ENCODE results near the gene KANK3.
A peak's percentile ranks its signal among the peaks of the same experiment; 100 is the strongest.
"Not testable (repeated sequence)": the region's sequence is repeated elsewhere in the genome, so short reads cannot be mapped to it uniquely, and the experiment has no call there.

Gene KANK3

DNA sequence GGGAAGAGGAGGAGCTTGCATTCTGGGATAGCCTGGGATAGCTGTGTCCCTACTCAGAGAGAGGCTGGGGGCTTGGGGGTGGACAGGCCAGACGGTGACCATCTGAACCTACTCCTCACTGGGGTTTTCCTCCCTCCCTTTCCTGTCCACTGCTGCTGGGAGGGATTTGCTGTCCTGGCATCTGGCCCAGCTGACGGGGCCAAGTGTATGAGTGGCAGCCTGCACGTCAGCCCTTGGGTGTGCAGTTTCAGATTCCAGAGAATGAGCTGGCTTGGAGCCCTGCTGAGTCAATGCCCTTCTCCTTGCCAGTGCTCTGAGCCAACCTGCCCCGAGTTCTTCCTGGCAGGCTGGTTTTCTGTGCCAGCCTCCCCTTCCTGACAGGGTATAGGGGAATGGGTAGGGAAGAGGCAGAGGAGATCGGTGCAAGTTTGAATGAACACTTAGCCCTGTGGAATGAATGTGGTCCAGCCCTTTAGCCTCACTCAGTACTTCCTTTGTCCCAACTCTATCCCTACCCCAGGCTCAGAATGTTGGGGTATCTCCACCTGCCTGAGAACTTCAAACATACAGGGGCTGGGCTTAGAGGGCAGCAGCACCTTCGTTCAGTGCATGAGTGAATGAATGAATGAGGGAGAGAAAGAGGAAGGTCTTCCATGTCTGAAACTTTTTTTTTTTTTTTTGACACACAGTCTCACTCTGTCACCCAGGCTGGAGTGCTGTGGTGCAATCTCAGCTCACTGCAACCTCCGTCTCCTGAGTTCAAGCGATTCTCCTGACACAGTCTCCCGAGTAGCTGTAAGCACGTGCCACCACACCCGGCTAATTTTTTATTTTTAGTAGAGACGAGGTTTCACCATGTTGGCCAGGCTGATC is 19.1 kb upstream of the KANK3 start:
- 33% methylated on average over 5 of the region's 12 CpGs for WGBS (ENCODE audit: insufficient coverage)
- H3K27ac ChIP-seq (ENCODE audit: insufficient read depth in 1 of 2, low read depth in 1 of 2, low read length in 2 of 2, poor library complexity in 1 of 2, severe bottlenecking in 2 of 2) = no peak overlapping the region
- peaks cover 0 to 25% (median 17%) of the 10 kb centered on the region in 4 experiments for H3K4me1 ChIP-seq (ENCODE audit: control extremely low read depth in 1 of 4, control insufficient read depth in 4 of 4, insufficient read depth in 4 of 4, low read length in 3 of 4)
- no peak overlapping the region for H3K4me3 ChIP-seq (ENCODE audit: control insufficient read depth in 1 of 7, extremely low read depth in 1 of 7, insufficient read depth in 4 of 7, low read depth in 2 of 7, low read length in 6 of 7)
- H3K36me3 ChIP-seq (ENCODE audit: control insufficient read depth in 4 of 4, insufficient read depth in 4 of 4, low read length in 3 of 4) = no peaks in the 10 kb centered on the region
- peaks cover 0 to 50% (median 14%) of the 10 kb centered on the region in 5 experiments for H3K27me3 ChIP-seq (replicated peaks in 2 of 5; ENCODE audit: control insufficient read depth in 4 of 5, insufficient read depth in 5 of 5, low read length in 4 of 5)
- ChIA-PET CTCF (interaction anchor here (0.6 to 3.4 kb wide), 5 partner anchors 7 to 1603 kb away, joined by 3 to 21 read pairs (median 5); no protein-coding TSS in a partner anchor), POLR2A (no interaction called here)
- no peaks in the 10 kb centered on the region for H3K9me3 ChIP-seq (ENCODE audit: control extremely low read depth in 1 of 5, control insufficient read depth in 4 of 5, insufficient read depth in 2 of 5, low read depth in 1 of 5, low read length in 4 of 5)
- peak; percentile 39 to 54 (median 54) for DNase-seq

DNA sequence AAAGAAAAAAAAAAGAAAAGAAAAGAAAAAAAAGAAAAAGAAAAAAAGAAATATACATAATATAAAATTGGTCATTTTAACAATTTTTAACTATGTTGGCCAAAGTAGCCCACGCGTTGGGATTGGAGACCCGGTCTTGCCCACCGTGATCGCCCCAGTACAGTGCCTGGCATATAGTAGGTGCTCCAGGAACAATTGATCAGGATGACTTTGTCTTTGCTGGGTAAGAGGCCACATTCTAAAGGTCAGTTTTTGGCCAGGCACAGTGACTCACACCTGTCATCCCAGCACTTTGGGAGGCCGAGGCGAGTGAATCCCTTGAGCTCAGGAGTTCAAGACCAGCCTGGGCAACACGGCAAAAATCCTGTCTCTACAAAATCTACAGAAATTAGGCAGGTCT is 17.1 kb upstream of the KANK3 start:
- no peak for DNase-seq
- peaks cover 0 to 32% (median 9%) of the 10 kb centered on the region in 5 experiments for H3K27me3 ChIP-seq (replicated peaks in 2 of 5; ENCODE audit: control insufficient read depth in 4 of 5, insufficient read depth in 5 of 5, low read length in 4 of 5)
- H3K36me3 ChIP-seq (ENCODE audit: control insufficient read depth in 4 of 4, insufficient read depth in 4 of 4, low read length in 3 of 4) = no peaks in the 10 kb centered on the region
- H3K4me3 ChIP-seq (ENCODE audit: control insufficient read depth in 1 of 7, extremely low read depth in 1 of 7, insufficient read depth in 4 of 7, low read depth in 2 of 7, low read length in 6 of 7) = no peak overlapping the region
- no peaks in the 10 kb centered on the region for H3K9me3 ChIP-seq (ENCODE audit: control extremely low read depth in 1 of 5, control insufficient read depth in 4 of 5, insufficient read depth in 2 of 5, low read depth in 1 of 5, low read length in 4 of 5)
- H3K27ac ChIP-seq (ENCODE audit: insufficient read depth in 1 of 2, low read depth in 1 of 2, low read length in 2 of 2, poor library complexity in 1 of 2, severe bottlenecking in 2 of 2) = no peak overlapping the region
- CTCF ChIA-PET = interaction anchor here (1.0 to 1.3 kb wide), 2 partner anchors 16 to 26 kb away, joined by 3 read pairs; no protein-coding TSS in a partner anchor
- 89% methylated on average over 8 of the region's 8 CpGs for WGBS (ENCODE audit: insufficient coverage)
- H3K4me1 ChIP-seq (ENCODE audit: control extremely low read depth in 1 of 4, control insufficient read depth in 4 of 4, insufficient read depth in 4 of 4, low read length in 3 of 4) = peaks cover 0 to 24% (median 15%) of the 10 kb centered on the region in 4 experiments
- POLR2A ChIA-PET = no interaction called here

- WGBS (ENCODE audit: insufficient coverage) = 96% methylated on average over 6 of the region's 6 CpGs
- POLR2A ChIA-PET = no interaction called here
Measured at GRCh38 chr19:8358948-8359347, 15.9 kb upstream of the KANK3 start.

GRCh38 chr19:8357007-8357521 is 14.0 kb upstream of the KANK3 start:
- ChIA-PET POLR2A (interaction anchor here (0.7 kb wide), 1 partner anchor 39 kb away, joined by 3 read pairs; no protein-coding TSS in a partner anchor), CTCF (interaction anchor here (0.8 to 5.0 kb wide), 4 partner anchors 7 to 221 kb away, joined by 3 to 21 read pairs (median 6); partner anchors contain the start of gene ANGPTL4)
- no CpG with 5 or more reads among the region's 4 CpGs for WGBS (ENCODE audit: insufficient coverage)

More at GRCh38 chr19:8358948-8359347, 15.9 kb upstream of the KANK3 start:
- Histone ChIP-seq H3K9me3 (ENCODE audit: control extremely low read depth in 1 of 5, control insufficient read depth in 4 of 5, insufficient read depth in 2 of 5, low read depth in 1 of 5, low read length in 4 of 5) (no peaks in the 10 kb centered on the region), H3K36me3 (ENCODE audit: control insufficient read depth in 4 of 4, insufficient read depth in 4 of 4, low read length in 3 of 4) (no peaks in the 10 kb centered on the region), H3K4me1 (ENCODE audit: control extremely low read depth in 1 of 4, control insufficient read depth in 4 of 4, insufficient read depth in 4 of 4, low read length in 3 of 4) (peaks cover 0 to 17% (median 8%) of the 10 kb centered on the region in 4 experiments), H3K4me3 (ENCODE audit: control insufficient read depth in 1 of 7, extremely low read depth in 1 of 7, insufficient read depth in 4 of 7, low read depth in 2 of 7, low read length in 6 of 7) (no peak overlapping the region), H3K27me3 (replicated peaks in 2 of 5; ENCODE audit: control insufficient read depth in 4 of 5, insufficient read depth in 5 of 5, low read length in 4 of 5) (peaks cover 0 to 20% (median 5%) of the 10 kb centered on the region in 5 experiments), H3K27ac (ENCODE audit: insufficient read depth in 1 of 2, low read depth in 1 of 2, low read length in 2 of 2, poor library complexity in 1 of 2, severe bottlenecking in 2 of 2) (no peak overlapping the region)
- CTCF ChIA-PET = interaction anchor here (1.3 to 2.4 kb wide), 3 partner anchors 12 to 18 kb away, joined by 3 to 10 read pairs (median 5); no protein-coding TSS in a partner anchor
- DNase-seq = no peak

GRCh38 chr19:8355631-8356402 is 12.8 kb upstream of the KANK3 start:
- Histone ChIP-seq H3K9me3 (ENCODE audit: control extremely low read depth in 1 of 5, control insufficient read depth in 4 of 5, insufficient read depth in 2 of 5, low read depth in 1 of 5, low read length in 4 of 5) (no peaks in the 10 kb centered on the region), H3K4me3 (ENCODE audit: control insufficient read depth in 1 of 7, extremely low read depth in 1 of 7, insufficient read depth in 4 of 7, low read depth in 2 of 7, low read length in 6 of 7) (no peak overlapping the region), H3K36me3 (ENCODE audit: control insufficient read depth in 4 of 4, insufficient read depth in 4 of 4, low read length in 3 of 4) (no peaks in the 10 kb centered on the region), H3K4me1 (ENCODE audit: control extremely low read depth in 1 of 4, control insufficient read depth in 4 of 4, insufficient read depth in 4 of 4, low read length in 3 of 4) (peaks cover 0 to 3% (median 0%) of the 10 kb centered on the region in 4 experiments), H3K27ac (ENCODE audit: insufficient read depth in 1 of 2, low read depth in 1 of 2, low read length in 2 of 2, poor library complexity in 1 of 2, severe bottlenecking in 2 of 2) (no peak overlapping the region), H3K27me3 (replicated peaks in 2 of 5; ENCODE audit: control insufficient read depth in 4 of 5, insufficient read depth in 5 of 5, low read length in 4 of 5) (peaks cover 0 to 28% (median 3%) of the 10 kb centered on the region in 5 experiments)
- ChIA-PET CTCF (interaction anchor here (1.0 to 5.0 kb wide), 11 partner anchors 8 to 223 kb away, joined by 3 to 30 read pairs (median 8); partner anchors contain the start of genes ANGPTL4 and RAB11B), POLR2A (no interaction called here)
- no peak for DNase-seq
- 95% methylated on average over 6 of the region's 6 CpGs for WGBS (ENCODE audit: insufficient coverage)

More at GRCh38 chr19:8357007-8357521, 14.0 kb upstream of the KANK3 start:
- Histone ChIP-seq H3K27ac (ENCODE audit: insufficient read depth in 1 of 2, low read depth in 1 of 2, low read length in 2 of 2, poor library complexity in 1 of 2, severe bottlenecking in 2 of 2) (no peak overlapping the region), H3K9me3 (ENCODE audit: control extremely low read depth in 1 of 5, control insufficient read depth in 4 of 5, insufficient read depth in 2 of 5, low read depth in 1 of 5, low read length in 4 of 5) (no peaks in the 10 kb centered on the region), H3K27me3 (replicated peaks in 2 of 5; ENCODE audit: control insufficient read depth in 4 of 5, insufficient read depth in 5 of 5, low read length in 4 of 5) (peaks cover 0 to 22% (median 3%) of the 10 kb centered on the region in 5 experiments), H3K4me3 (ENCODE audit: control insufficient read depth in 1 of 7, extremely low read depth in 1 of 7, insufficient read depth in 4 of 7, low read depth in 2 of 7, low read length in 6 of 7) (no peak overlapping the region), H3K36me3 (ENCODE audit: control insufficient read depth in 4 of 4, insufficient read depth in 4 of 4, low read length in 3 of 4) (no peaks in the 10 kb centered on the region), H3K4me1 (ENCODE audit: control extremely low read depth in 1 of 4, control insufficient read depth in 4 of 4, insufficient read depth in 4 of 4, low read length in 3 of 4) (peaks cover 0 to 6% (median 2%) of the 10 kb centered on the region in 4 experiments)
- no peak for DNase-seq

DNA sequence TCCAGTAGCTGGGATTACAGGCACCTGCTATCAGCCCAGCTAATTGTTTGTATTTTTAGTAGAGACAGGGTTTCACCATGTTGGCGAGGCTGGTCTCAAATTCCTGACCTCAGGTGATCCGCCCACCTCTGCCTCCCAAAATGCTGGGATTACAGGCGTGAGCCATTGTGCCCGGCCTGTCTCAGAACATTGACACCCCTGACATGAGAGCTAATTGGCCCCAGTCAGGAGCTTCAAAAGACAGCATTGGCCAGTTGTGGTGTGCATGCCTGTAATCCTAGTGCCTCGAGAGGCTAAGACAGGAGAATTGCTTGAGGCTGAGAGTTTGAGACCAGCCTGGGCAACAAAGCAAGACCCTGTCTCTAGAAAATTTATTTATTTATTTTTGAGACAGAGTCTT is 9.8 kb upstream of the KANK3 start:
- WGBS (ENCODE audit: insufficient coverage) = 76% methylated on average over 4 of the region's 5 CpGs

More for the DNA sequence above, 9.8 kb upstream of the KANK3 start:
- not testable (repeated sequence) for H3K4me3 ChIP-seq (ENCODE audit: control insufficient read depth in 1 of 7, extremely low read depth in 1 of 7, insufficient read depth in 4 of 7, low read depth in 2 of 7, low read length in 6 of 7); H3K27ac ChIP-seq (ENCODE audit: insufficient read depth in 1 of 2, low read depth in 1 of 2, low read length in 2 of 2, poor library complexity in 1 of 2, severe bottlenecking in 2 of 2); H3K4me1 ChIP-seq (ENCODE audit: control extremely low read depth in 1 of 4, control insufficient read depth in 4 of 4, insufficient read depth in 4 of 4, low read length in 3 of 4); H3K9me3 ChIP-seq (ENCODE audit: control extremely low read depth in 1 of 5, control insufficient read depth in 4 of 5, insufficient read depth in 2 of 5, low read depth in 1 of 5, low read length in 4 of 5); H3K36me3 ChIP-seq (ENCODE audit: control insufficient read depth in 4 of 4, insufficient read depth in 4 of 4, low read length in 3 of 4); DNase-seq
- ChIA-PET POLR2A (interaction anchor here (0.7 to 1.3 kb wide), 3 partner anchors 42 to 225 kb away, joined by 3 to 4 read pairs (median 3); partner anchors contain the start of gene MYO1F), CTCF (interaction anchor here (0.6 to 5.0 kb wide), 20 partner anchors 9 to 288 kb away, joined by 3 to 30 read pairs (median 7); partner anchors contain the start of genes ANGPTL4, KANK3, MARCHF2 and RAB11B)
- peaks cover 0 to 32% (median 7%) of the 10 kb centered on the region in 5 experiments for H3K27me3 ChIP-seq (replicated peaks in 2 of 5; ENCODE audit: control insufficient read depth in 4 of 5, insufficient read depth in 5 of 5, low read length in 4 of 5)
